K562 (cell line): ENCODE measurements around the gene PIGN.

ENCODE experiments used
- FOXK1 ChIP-seq: sonication (generic); formaldehyde crosslinking; IDR thresholded peaks from 2 replicates; pipeline ENCODE4 v1.8.0; 2022; ENCODE audit warnings: missing genetic modification reagents, mild to moderate bottlenecking, borderline replicate concordance
- PHB2 ChIP-seq: fragments of 450-650 bp; IDR thresholded peaks from 2 replicates; pipeline ENCODE4 v1.6.1; 2017; ENCODE audit warnings: low read depth
- ZNF23 ChIP-seq: fragments of 250-450 bp; sonication (Bioruptor Pico); IDR thresholded peaks from 2 replicates; pipeline ENCODE4 v1.4.0; 2020; ENCODE audit warnings: mild to moderate bottlenecking
- ZSCAN32 ChIP-seq: fragments of 450-650 bp; formaldehyde crosslinking; IDR thresholded peaks from 2 replicates; pipeline ENCODE4 v1.4.0; 2020; ENCODE audit warnings: mild to moderate bottlenecking, moderate library complexity

DNA sequence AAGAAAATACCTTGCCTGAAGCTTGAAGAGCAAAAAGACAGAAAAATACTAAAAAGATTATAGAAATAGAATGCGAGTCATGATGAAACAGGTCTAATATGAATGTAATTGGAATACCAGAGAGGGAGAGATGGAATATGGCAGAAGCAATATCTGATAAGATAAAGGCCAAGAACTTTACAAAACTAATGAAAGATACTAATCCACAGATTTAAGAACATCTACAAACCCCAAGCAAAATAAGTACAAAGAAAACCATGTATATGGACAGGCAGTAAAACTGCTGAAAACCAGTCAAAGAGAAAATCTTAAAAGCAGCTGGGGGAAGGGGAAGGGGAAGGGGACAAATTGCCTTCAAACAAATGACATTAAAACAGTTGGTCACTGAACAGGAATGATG lies 67.0 kb downstream of the PIGN start:
- TF ChIP-seq FOXK1 (no peak), PHB2 (no peak), ZNF23 (CRISPR knock-in tag) (no peak), ZSCAN32 (no peak)
